Ovary (tissue), 3 donors: Measurements from ENCODE around the gene CLDN9.

Experiments
- POLR2A ChIP-seq: fragments of 450-650 bp; IDR thresholded peaks from one replicate; pipeline ENCODE4 v1.6.1; 2017; ENCODE audit warnings: antibody characterized with exemption, mild to moderate bottlenecking, moderate library complexity
- TF ChIP-seq, protein P1 (sequence below), 3 donors: fragments of 450-650 bp in 2 of 3; fragments of 200-600 bp in 1 of 3; IDR thresholded peaks; one replicate each; pipeline versions ENCODE4 v1.5.1 to v1.8.0; 2016 to 2022; ENCODE audit warnings: antibody characterized with exemption in 3 of 3, mild to moderate bottlenecking in 1 of 3
- donor health status: DM: no; HTN: no; CAD: no.

DNA sequence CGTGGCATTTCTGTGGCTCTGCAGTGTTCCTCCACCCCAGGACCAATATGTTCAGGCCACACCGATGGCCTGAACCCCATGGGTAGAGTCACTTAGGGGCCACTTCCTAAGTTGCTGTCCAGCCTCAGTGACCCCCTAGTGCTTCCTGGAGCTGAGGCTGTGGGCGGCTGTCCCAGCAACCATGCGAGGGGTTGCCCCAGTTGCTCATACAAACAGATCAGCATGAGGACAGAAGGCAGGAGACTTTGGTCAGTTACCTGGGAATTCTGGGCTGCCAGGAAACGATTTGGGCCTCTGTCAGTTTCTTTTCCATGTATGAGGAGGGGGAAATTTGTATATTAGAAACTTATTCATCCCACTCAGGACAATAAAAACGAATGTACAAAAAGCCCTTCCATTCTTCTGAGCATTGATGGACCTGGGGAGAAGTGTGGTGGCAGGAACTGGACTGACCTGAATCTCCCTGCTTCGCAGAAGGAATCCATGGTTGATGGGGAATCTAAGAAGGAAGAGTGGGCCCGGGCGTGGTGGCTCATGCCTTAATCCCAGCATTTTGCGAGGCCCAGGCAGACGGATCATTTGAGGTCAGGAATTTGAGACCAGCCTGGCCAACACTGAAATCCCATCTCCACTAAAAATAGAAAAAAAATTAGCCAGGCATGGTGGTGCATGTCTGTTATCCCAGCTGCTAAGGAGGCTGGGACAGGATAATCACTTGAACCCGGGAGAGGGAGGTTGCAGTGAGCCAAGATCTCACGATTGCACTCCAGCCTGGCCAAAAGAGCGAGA, 47.8 kb downstream of the CLDN9 start:
- TF ChIP-seq, protein P1, sequence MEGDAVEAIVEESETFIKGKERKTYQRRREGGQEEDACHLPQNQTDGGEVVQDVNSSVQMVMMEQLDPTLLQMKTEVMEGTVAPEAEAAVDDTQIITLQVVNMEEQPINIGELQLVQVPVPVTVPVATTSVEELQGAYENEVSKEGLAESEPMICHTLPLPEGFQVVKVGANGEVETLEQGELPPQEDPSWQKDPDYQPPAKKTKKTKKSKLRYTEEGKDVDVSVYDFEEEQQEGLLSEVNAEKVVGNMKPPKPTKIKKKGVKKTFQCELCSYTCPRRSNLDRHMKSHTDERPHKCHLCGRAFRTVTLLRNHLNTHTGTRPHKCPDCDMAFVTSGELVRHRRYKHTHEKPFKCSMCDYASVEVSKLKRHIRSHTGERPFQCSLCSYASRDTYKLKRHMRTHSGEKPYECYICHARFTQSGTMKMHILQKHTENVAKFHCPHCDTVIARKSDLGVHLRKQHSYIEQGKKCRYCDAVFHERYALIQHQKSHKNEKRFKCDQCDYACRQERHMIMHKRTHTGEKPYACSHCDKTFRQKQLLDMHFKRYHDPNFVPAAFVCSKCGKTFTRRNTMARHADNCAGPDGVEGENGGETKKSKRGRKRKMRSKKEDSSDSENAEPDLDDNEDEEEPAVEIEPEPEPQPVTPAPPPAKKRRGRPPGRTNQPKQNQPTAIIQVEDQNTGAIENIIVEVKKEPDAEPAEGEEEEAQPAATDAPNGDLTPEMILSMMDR (IDR thresholded peaks at IDR 0.05): no peak
- TF ChIP-seq POLR2A: no peak
